Measurements from ENCODE around the gene TMEM38B. TPM values are rescaled to one million over a fixed set of nuclear protein-coding genes. Genes with fewer than 3 reads are reported as not detected.

TMEM38B gene
- total RNA-seq, 1 experiment from 2014 or later: 30.6 TPM

GRCh38 chr9:105679257-105680022 lies 14.9 kb upstream of the TMEM38B start:
- in situ Hi-C loops (cut with HindIII; ENCODE audit: low pct_unique_long_range_greater_than_20kb, low sequenced_read_pairs): no loop called here
- CTCF ChIA-PET: no interaction called here

GRCh38 chr9:105681313-105681712 lies 13.0 kb upstream of the TMEM38B start:
- in situ Hi-C loops (cut with HindIII; ENCODE audit: low pct_unique_long_range_greater_than_20kb, low sequenced_read_pairs) (no loop called here), intact Hi-C loops (cut with micrococcal nuclease; ENCODE audit: unreplicated experiment) (no loop called here)
- ATAC-seq (no peak), DNase-seq (ENCODE audit: low read depth, low spot score) (no peak)
- CTCF ChIA-PET: no interaction called here
- H3K27me3 ChIP-seq (ENCODE audit: control insufficient read depth, insufficient read depth, low read length): no peaks in the 10 kb centered on the region
- no peak for TF ChIP-seq POLR2AphosphoS5 (IDR thresholded peaks at IDR 0.05; ENCODE audit: low read depth, low read length)
- no peak for TF ChIP-seq SIN3A (IDR thresholded peaks at IDR 0.05; ENCODE audit: borderline replicate concordance, insufficient read depth, low read depth, low read length)
- TF ChIP-seq TCF7L2 (IDR thresholded peaks at IDR 0.05; ENCODE audit: low read depth, low read length): no peak
- no peak for TF ChIP-seq REST (IDR thresholded peaks at IDR 0.05; ENCODE audit: insufficient read depth in 1 of 2, low read depth in 2 of 2, low read length in 1 of 2)
- TF ChIP-seq CTCF (IDR thresholded peaks at IDR 0.05): no peak
- H3K27ac ChIP-seq (ENCODE audit: low read length): no peak overlapping the region
- no peaks in the 10 kb centered on the region for H3K9me3 ChIP-seq (ENCODE audit: control insufficient read depth, insufficient read depth, low read depth, low read length)
- no peaks in the 10 kb centered on the region for H3K4me1 ChIP-seq (ENCODE audit: control insufficient read depth, insufficient read depth, low read length)
- H3K36me3 ChIP-seq (ENCODE audit: control insufficient read depth, insufficient read depth, low read length): no peaks in the 10 kb centered on the region
- BruUV-seq (replicated peaks): no TSS peak
- H3K4me3 ChIP-seq (ENCODE audit: low read depth in 2 of 2, low read length in 2 of 2): no peak overlapping the region
- POLR2A ChIA-PET: no interaction called here

More at GRCh38 chr9:105679257-105680022, 14.9 kb upstream of the TMEM38B start:
- Histone ChIP-seq H3K36me3 (ENCODE audit: control insufficient read depth, insufficient read depth, low read length) (no peaks in the 10 kb centered on the region), H3K4me3 (ENCODE audit: low read depth in 2 of 2, low read length in 2 of 2) (no peak overlapping the region), H3K27me3 (ENCODE audit: control insufficient read depth, insufficient read depth, low read length) (no peaks in the 10 kb centered on the region), H3K27ac (ENCODE audit: low read length) (no peak overlapping the region), H3K4me1 (ENCODE audit: control insufficient read depth, insufficient read depth, low read length) (no peaks in the 10 kb centered on the region), H3K9me3 (ENCODE audit: control insufficient read depth, insufficient read depth, low read depth, low read length) (no peaks in the 10 kb centered on the region)
- ATAC-seq (no peak), DNase-seq (ENCODE audit: low read depth, low spot score) (no peak)
- POLR2A ChIA-PET: no interaction called here
- TF ChIP-seq TCF7L2 (IDR thresholded peaks at IDR 0.05; ENCODE audit: low read depth, low read length): no peak
- no peak for TF ChIP-seq CTCF (IDR thresholded peaks at IDR 0.05)
- no peak for TF ChIP-seq REST (IDR thresholded peaks at IDR 0.05; ENCODE audit: insufficient read depth in 1 of 2, low read depth in 2 of 2, low read length in 1 of 2)
- no peak for TF ChIP-seq POLR2AphosphoS5 (IDR thresholded peaks at IDR 0.05; ENCODE audit: low read depth, low read length)
- TF ChIP-seq SIN3A (IDR thresholded peaks at IDR 0.05; ENCODE audit: borderline replicate concordance, insufficient read depth, low read depth, low read length): no peak
- no TSS peak for BruUV-seq (replicated peaks)
- intact Hi-C loops (cut with micrococcal nuclease; ENCODE audit: unreplicated experiment): no loop called here

Data from Panc1 (cell line).